H9 (cell line): ENCODE measurements around the gene CA12. TPM values are rescaled to one million over a fixed set of nuclear protein-coding genes. Genes with fewer than 3 reads are reported as not detected.

Experiments
- DNase-seq: peaks from one replicate; pipeline ENCODE4 v3.0.0-alpha.2; 2017
- H2AFZ ChIP-seq: one replicate; pipeline ENCODE4 v1.6.1; 2013; ENCODE audit warnings: mild to moderate bottlenecking, low read length, control low read depth, moderate library complexity
- H2AK5ac ChIP-seq: 2 replicates; pipeline ENCODE4 v1.6.1; 2013; ENCODE audit warnings: low read length, control low read depth, mixed read lengths; ENCODE audit not compliant: insufficient read length
- H2BK120ac ChIP-seq: one replicate; pipeline ENCODE4 v1.6.1; 2013; ENCODE audit warnings: low read depth, mild to moderate bottlenecking, low read length, control low read depth, inconsistent platforms; ENCODE audit not compliant: poor library complexity, severe bottlenecking
- H2BK12ac ChIP-seq: 2 replicates; pipeline ENCODE4 v1.6.1; 2013; ENCODE audit warnings: low read length, control low read depth, mixed read lengths, low read depth; ENCODE audit not compliant: insufficient read length
- H2BK15ac ChIP-seq: 2 replicates; pipeline ENCODE4 v1.6.1; 2013; ENCODE audit warnings: low read depth, low read length, control low read depth
- H2BK20ac ChIP-seq: one replicate; pipeline ENCODE4 v1.6.1; 2013; ENCODE audit warnings: low read depth, mild to moderate bottlenecking, low read length, control low read depth, inconsistent platforms; ENCODE audit not compliant: poor library complexity, severe bottlenecking
- H2BK5ac ChIP-seq: 2 replicates; pipeline ENCODE4 v1.6.1; 2013; ENCODE audit warnings: low read length, control low read depth, mixed read lengths; ENCODE audit not compliant: insufficient read length
- H3K14ac ChIP-seq: 2 replicates; pipeline ENCODE4 v1.6.1; 2013; ENCODE audit warnings: low read length, control low read depth; ENCODE audit not compliant: insufficient read depth
- H3K18ac ChIP-seq: 2 replicates; pipeline ENCODE4 v1.6.1; 2013; ENCODE audit warnings: low read depth, mild to moderate bottlenecking, mixed read lengths, low read length, control low read depth; ENCODE audit not compliant: insufficient read length
- H3K23ac ChIP-seq: 2 replicates; pipeline ENCODE4 v1.6.1; 2013; ENCODE audit warnings: low read length, control low read depth, mixed read lengths, low read depth; ENCODE audit not compliant: insufficient read length
- H3K23me2 ChIP-seq: 2 replicates; pipeline ENCODE4 v1.6.1; 2013; ENCODE audit warnings: low read depth, mild to moderate bottlenecking, mixed read lengths, low read length, control low read depth; ENCODE audit not compliant: insufficient read length, poor library complexity, severe bottlenecking
- H3K27ac ChIP-seq: 2 replicates; pipeline ENCODE4 v1.5.1; 2013; ENCODE audit warnings: low read length, control low read depth, mixed read lengths, low read depth; ENCODE audit not compliant: insufficient read length
- H3K27me3 ChIP-seq: 2 replicates; pipeline ENCODE4 v1.6.1; 2013; ENCODE audit warnings: low read length, control low read depth, inconsistent platforms; ENCODE audit not compliant: insufficient read depth
- H3K4ac ChIP-seq: 2 replicates; pipeline ENCODE4 v1.6.1; 2013; ENCODE audit warnings: low read depth, mild to moderate bottlenecking, control low read depth, inconsistent platforms, low read length, moderate library complexity
- H3K4me1 ChIP-seq: 2 replicates; pipeline ENCODE4 v1.6.1; 2013; ENCODE audit warnings: low read length, control low read depth, inconsistent platforms; ENCODE audit not compliant: insufficient read depth
- H3K4me2 ChIP-seq: 2 replicates; pipeline ENCODE4 v1.6.1; 2013; ENCODE audit warnings: low read length, control low read depth, mixed read lengths; ENCODE audit not compliant: insufficient read length, insufficient read depth
- H3K56ac ChIP-seq: 2 replicates; pipeline ENCODE4 v1.6.1; 2013; ENCODE audit warnings: low read depth, mild to moderate bottlenecking, mixed read lengths, low read length, control low read depth; ENCODE audit not compliant: insufficient read length
- H3K79me1 ChIP-seq: 2 replicates; pipeline ENCODE4 v1.6.1; 2013; ENCODE audit warnings: low read depth, mild to moderate bottlenecking, moderate library complexity, low read length, control low read depth, inconsistent platforms; ENCODE audit not compliant: insufficient read depth, poor library complexity, severe bottlenecking
- H3K79me2 ChIP-seq: 2 replicates; pipeline ENCODE4 v1.6.1; 2013; ENCODE audit warnings: low read length, control low read depth, inconsistent platforms; ENCODE audit not compliant: insufficient read depth
- H3K9ac ChIP-seq: 2 replicates; pipeline ENCODE4 v1.6.1; 2013; ENCODE audit warnings: low read length, control low read depth, mixed read lengths; ENCODE audit not compliant: insufficient read length; ENCODE audit errors: extremely low read depth
- H3K9me3 ChIP-seq: one replicate; pipeline ENCODE4 v1.6.1; 2013; ENCODE audit warnings: low read depth, low read length, inconsistent platforms; ENCODE audit not compliant: control insufficient read depth
- H3T11ph ChIP-seq: one replicate; pipeline ENCODE4 v1.6.1; 2013; ENCODE audit warnings: mild to moderate bottlenecking, low read length, control low read depth, inconsistent platforms
- H4K20me1 ChIP-seq: one replicate; pipeline ENCODE4 v1.6.1; 2013; ENCODE audit not compliant: control insufficient read depth, insufficient read length, insufficient read depth
- H4K5ac ChIP-seq: 2 replicates; pipeline ENCODE4 v1.6.1; 2013; ENCODE audit warnings: low read depth, mild to moderate bottlenecking, mixed read lengths, low read length, control low read depth; ENCODE audit not compliant: insufficient read length
- H4K8ac ChIP-seq: replicated peaks from 2 replicates; pipeline ENCODE4 v1.6.1; 2013; ENCODE audit warnings: low read length, control low read depth, mixed read lengths, low read depth; ENCODE audit not compliant: insufficient read length
- H4K91ac ChIP-seq: 2 replicates; pipeline ENCODE4 v1.6.1; 2013; ENCODE audit warnings: low read depth, mild to moderate bottlenecking, moderate library complexity, mixed read lengths, low read length, control low read depth; ENCODE audit not compliant: insufficient read length
- H3K27ac Mint-ChIP-seq, 3 experiments: 2 replicates in 2 of 3; 3 replicates in 1 of 3; pipeline ENCODE4 v1.8.0; 2020 to 2021; ENCODE audit warnings: mixed read lengths in 3 of 3, mild to moderate bottlenecking in 1 of 3, moderate library complexity in 1 of 3
- H3K27me3 Mint-ChIP-seq: 2 replicates; pipeline ENCODE4 v1.8.0; 2021; ENCODE audit warnings: low read depth, mild to moderate bottlenecking, moderate library complexity, mixed read lengths
- H3K36me3 Mint-ChIP-seq, 3 experiments: 2 replicates in 2 of 3; 3 replicates in 1 of 3; pipeline ENCODE4 v1.8.0; 2020 to 2021; ENCODE audit warnings: low read depth in 3 of 3, mixed read lengths in 3 of 3; ENCODE audit not compliant: insufficient read depth in 1 of 3
- H3K4me1 Mint-ChIP-seq, 2 experiments: 2 replicates each; pipeline ENCODE4 v1.8.0; 2020; ENCODE audit warnings: mixed read lengths in 2 of 2
- H3K4me3 Mint-ChIP-seq, 2 experiments: 2 replicates in 1 of 2; 3 replicates in 1 of 2; pipeline ENCODE4 v1.8.0; 2020 to 2021; ENCODE audit warnings: mild to moderate bottlenecking in 2 of 2, mixed read lengths in 2 of 2, moderate library complexity in 1 of 2
- H3K9me3 Mint-ChIP-seq, 2 experiments: 2 replicates in 1 of 2; 3 replicates in 1 of 2; pipeline ENCODE4 v1.8.0; 2020; ENCODE audit warnings: mild to moderate bottlenecking in 2 of 2, mixed read lengths in 2 of 2, moderate library complexity in 1 of 2
- CTCF ChIP-seq: fragments of 200-600 bp; sonication (generic); conservative IDR thresholded peaks from 3 replicates; pipeline ENCODE4 v1.8.0; 2021; ENCODE audit warnings: antibody characterized with exemption, mild to moderate bottlenecking
- WGBS: extraction: QIAGEN DNeasy Blood & Tissue Kit; methylation state at CpG from one replicate; pipeline ENCODE4 v1.1.7; 2013; ENCODE audit warnings: missing lambda C conversion rate, low lambda C conversion rate, mixed read lengths; ENCODE audit not compliant: insufficient read length; ENCODE audit errors: extremely low coverage; 5-methylcytosine and 5-hydroxymethylcytosine counted together
- total RNA-seq: library from RNA; stranded (reverse); gene quantifications from 2 replicates; pipeline ENCODE4 v1.2.1, GENCODE V29; 2021

The CA12 gene
- total RNA-seq, 1 experiment from 2014 or later: 0.68 TPM

- no peaks in the 10 kb centered on the region for H3K79me1 ChIP-seq
- WGBS: no CpG with 5 or more reads among the region's 7 CpGs
- H3K27ac ChIP-seq: no peak overlapping the region
- no peak overlapping the region for H3K56ac ChIP-seq
- peaks cover 0 to 7% of the 10 kb centered on the region in 2 experiments; a peak in 2 of 5 replicates for H3K9me3 Mint-ChIP-seq
- no peaks in the 10 kb centered on the region for H3K4me1 Mint-ChIP-seq
- H3T11ph ChIP-seq: no peak overlapping the region
- H2AFZ ChIP-seq: no peak overlapping the region
- no peak overlapping the region for H3K4me3 Mint-ChIP-seq
- H3K27me3 ChIP-seq: no peaks in the 10 kb centered on the region
- H3K27ac Mint-ChIP-seq: no peak overlapping the region
- no peak overlapping the region for H4K8ac ChIP-seq
- no peak overlapping the region for H3K9ac ChIP-seq
- H4K20me1 ChIP-seq: no peaks in the 10 kb centered on the region
- DNase-seq: no peak
- no peak overlapping the region for H4K91ac ChIP-seq
- H3K4me1 ChIP-seq: no peaks in the 10 kb centered on the region
- H2BK15ac ChIP-seq: no peak overlapping the region
- H3K9me3 ChIP-seq: no peaks in the 10 kb centered on the region
- no peak overlapping the region for H3K14ac ChIP-seq
- H4K5ac ChIP-seq: no peak overlapping the region
- H2BK20ac ChIP-seq: no peak overlapping the region
- H3K79me2 ChIP-seq: no peaks in the 10 kb centered on the region
- H2BK120ac ChIP-seq: no peak overlapping the region
- no peak overlapping the region for H3K23ac ChIP-seq
- H2BK12ac ChIP-seq: no peak overlapping the region
- no peak overlapping the region for H2AK5ac ChIP-seq
- peaks cover 3% of the 10 kb centered on the region for H3K27me3 Mint-ChIP-seq
- no peak for TF ChIP-seq CTCF
- no peak overlapping the region for H3K4ac ChIP-seq
- H2BK5ac ChIP-seq: no peak overlapping the region
- H3K36me3 Mint-ChIP-seq: no peaks in the 10 kb centered on the region
- no peak overlapping the region for H3K18ac ChIP-seq
- no peak overlapping the region for H3K4me2 ChIP-seq
- no peaks in the 10 kb centered on the region for H3K23me2 ChIP-seq
Observed at GRCh38 chr15:63412551-63412950, 30.9 kb upstream of the CA12 start.
